HL-60/S4 treated with retinoic acid at 250 ng/mL for 4 days and 3 days (cell line): ENCODE data around the gene PRCD.

Experiments used
- in situ Hi-C: fragments of 300-500 bp; cut with MboI; formaldehyde crosslinking; loops from 2 replicates; pipeline ENCODE4 v1.7.0; 2022; ENCODE audit warnings: low sequenced_read_pairs

Gene PRCD

GRCh38 chr17:76588182-76588581 is 48.3 kb downstream of the PRCD start:
- in situ Hi-C loops: no loop called here

- in situ Hi-C loops: no loop called here
Observed at GRCh38 chr17:76593384-76593826, 53.6 kb downstream of the PRCD start.

GRCh38 chr17:76593959-76594358 is 54.1 kb downstream of the PRCD start:
- in situ Hi-C loops: no loop called here

- in situ Hi-C loops: no loop called here
Observed at GRCh38 chr17:76594690-76595089, 54.8 kb downstream of the PRCD start.
